Subcutaneous abdominal adipose tissue (tissue), 5 donors: ENCODE data around the gene KRT86.
"Not testable (repeated sequence)": the region's sequence is repeated elsewhere in the genome, so short reads cannot be mapped to it uniquely, and the experiment has no call there.

ENCODE experiments used
- H3K27ac ChIP-seq: one replicate; pipeline ENCODE4 v1.7.0; 2013; ENCODE audit warnings: low read depth, mild to moderate bottlenecking, inconsistent platforms, low read length, moderate library complexity
- H3K27me3 ChIP-seq, 5 donors: one replicate each; pipeline ENCODE4 v1.7.0; 2013; ENCODE audit warnings: low read length in 5 of 5, inconsistent platforms in 1 of 5; ENCODE audit not compliant: control insufficient read depth in 5 of 5, insufficient read depth in 4 of 5
- H3K36me3 ChIP-seq, 5 donors: one replicate each; pipeline ENCODE4 v1.7.0; 2013; ENCODE audit warnings: low read length in 5 of 5; ENCODE audit not compliant: control insufficient read depth in 5 of 5, insufficient read depth in 5 of 5
- H3K4me1 ChIP-seq, 5 donors: one replicate each; pipeline ENCODE4 v1.7.0; 2013; ENCODE audit warnings: low read length in 5 of 5, mild to moderate bottlenecking in 3 of 5, moderate library complexity in 1 of 5; ENCODE audit not compliant: control insufficient read depth in 5 of 5, insufficient read depth in 5 of 5
- H3K4me3 ChIP-seq, 5 donors: one replicate each; pipeline ENCODE4 v1.7.0; 2013; ENCODE audit warnings: low read length in 5 of 5, low read depth in 1 of 5
- H3K9ac ChIP-seq, 5 donors: one replicate each; pipeline ENCODE4 v1.7.0; 2013; ENCODE audit warnings: low read length in 5 of 5, mild to moderate bottlenecking in 4 of 5, moderate library complexity in 3 of 5
- H3K9me3 ChIP-seq, 5 donors: one replicate each; pipeline ENCODE4 v1.7.0; 2013; ENCODE audit warnings: low read length in 5 of 5; ENCODE audit not compliant: control insufficient read depth in 5 of 5
- donor health status: healthy.
- donor health status: healthy.
- donor health status: healthy.
- donor health status: healthy.
- donor health status: healthy.

KRT86 gene

DNA sequence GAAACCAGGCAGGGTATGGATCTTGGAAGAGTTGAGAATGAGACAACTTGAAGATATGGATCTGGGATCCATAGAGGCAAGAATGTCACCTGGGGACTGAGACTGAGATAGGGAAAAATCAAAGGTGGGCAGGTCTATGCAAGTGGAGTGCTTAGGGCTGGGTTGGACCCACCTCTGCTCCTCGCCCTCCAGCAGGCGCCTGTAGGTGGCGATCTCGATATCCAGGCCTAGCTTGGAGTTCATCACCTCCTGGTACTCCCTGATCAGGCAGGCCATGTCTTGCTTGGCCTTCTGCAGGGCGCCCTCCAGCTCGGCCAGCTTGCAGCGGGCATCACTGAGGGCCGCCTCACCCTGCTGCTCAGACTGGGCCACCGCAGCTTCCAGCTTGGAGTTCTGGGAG is 41.3 kb downstream of the KRT86 start:
- peaks cover 22 to 53% (median 44%) of the 10 kb centered on the region in 5 donors for H3K27me3 ChIP-seq
- H3K9ac ChIP-seq, H3K36me3 ChIP-seq, H3K4me3 ChIP-seq, H3K27ac ChIP-seq, H3K4me1 ChIP-seq, H3K9me3 ChIP-seq: not testable (repeated sequence)

GRCh38 chr12:52316290-52316689 is 41.8 kb downstream of the KRT86 start:
- Histone ChIP-seq H3K9ac (no peak overlapping the region), H3K9me3 (no peaks in the 10 kb centered on the region), H3K4me3 (no peak overlapping the region), H3K27ac (no peak overlapping the region), H3K36me3 (no peaks in the 10 kb centered on the region), H3K27me3 (peaks cover 25 to 54% (median 46%) of the 10 kb centered on the region in 5 donors), H3K4me1 (no peaks in the 10 kb centered on the region)

GRCh38 chr12:52316701-52317100 is 42.3 kb downstream of the KRT86 start:
- no peak overlapping the region for H3K9ac ChIP-seq
- no peak overlapping the region for H3K4me3 ChIP-seq
- peaks cover 30 to 54% (median 45%) of the 10 kb centered on the region in 5 donors for H3K27me3 ChIP-seq
- H3K27ac ChIP-seq: no peak overlapping the region
- H3K4me1 ChIP-seq: no peaks in the 10 kb centered on the region
- H3K36me3 ChIP-seq: no peaks in the 10 kb centered on the region
- H3K9me3 ChIP-seq: no peaks in the 10 kb centered on the region

DNA sequence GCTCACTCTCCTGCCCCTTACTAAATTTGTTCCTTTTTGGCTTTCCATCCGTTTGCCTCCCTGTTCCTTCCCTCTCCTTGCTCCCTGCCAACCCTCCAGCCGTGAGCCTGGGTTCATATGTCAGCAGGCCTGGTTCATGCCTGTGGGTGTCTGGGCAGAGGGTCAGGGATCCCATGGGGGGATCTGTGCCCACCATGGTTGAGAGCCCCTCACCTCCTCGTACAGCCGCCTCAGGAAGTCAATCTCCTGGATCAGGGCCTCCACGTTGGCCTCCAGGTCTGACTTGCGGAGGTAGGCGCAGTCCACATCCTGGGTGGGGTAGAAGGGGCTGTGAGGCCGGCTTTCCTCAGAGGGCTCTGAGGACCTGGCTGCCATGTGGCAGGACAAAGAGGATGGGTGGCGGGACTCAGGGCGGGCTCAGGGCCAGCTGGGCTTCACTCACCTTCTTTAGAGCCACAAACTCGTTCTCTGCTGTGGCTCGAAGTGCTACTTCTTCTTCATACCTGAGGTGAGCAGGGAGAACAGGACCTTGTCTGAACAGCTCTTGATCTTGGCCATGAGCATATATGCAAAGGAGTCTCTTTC is 43.1 kb downstream of the KRT86 start:
- Histone ChIP-seq H3K9me3 (no peaks in the 10 kb centered on the region), H3K36me3 (no peaks in the 10 kb centered on the region), H3K4me1 (no peaks in the 10 kb centered on the region), H3K9ac (no peak overlapping the region), H3K4me3 (no peak overlapping the region), H3K27me3 (peaks cover 35 to 58% (median 48%) of the 10 kb centered on the region in 5 donors), H3K27ac (no peak overlapping the region)

- no peaks in the 10 kb centered on the region for H3K9me3 ChIP-seq
- peaks cover 34 to 60% (median 45%) of the 10 kb centered on the region in 5 donors for H3K27me3 ChIP-seq
- no peak overlapping the region for H3K9ac ChIP-seq
- no peak overlapping the region for H3K4me3 ChIP-seq
- no peaks in the 10 kb centered on the region for H3K4me1 ChIP-seq
- H3K36me3 ChIP-seq: no peaks in the 10 kb centered on the region
- H3K27ac ChIP-seq: no peak overlapping the region
Observed at GRCh38 chr12:52318241-52318990, 44.0 kb downstream of the KRT86 start.

DNA sequence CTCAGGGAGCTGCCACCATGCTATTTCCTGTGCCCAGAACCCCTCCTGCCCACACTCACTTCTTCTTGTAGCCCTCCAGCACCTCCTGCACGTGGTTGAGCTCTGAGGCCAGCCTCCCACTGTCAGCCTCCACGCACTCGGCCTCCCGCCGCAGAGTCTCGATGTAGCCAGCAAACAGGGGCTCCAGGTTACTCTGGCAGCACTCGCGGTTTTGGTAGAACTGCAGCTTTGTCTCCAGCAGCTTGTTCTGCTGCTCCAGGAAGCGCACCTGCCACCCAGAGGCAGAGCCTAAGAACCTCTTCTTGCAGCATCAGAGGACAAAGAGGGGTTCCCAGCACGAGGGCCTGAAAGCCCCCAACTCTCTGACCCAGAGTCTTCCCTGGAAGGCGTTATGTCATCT is 44.7 kb downstream of the KRT86 start:
- Histone ChIP-seq H3K4me1 (no peaks in the 10 kb centered on the region), H3K27me3 (peaks cover 32 to 61% (median 41%) of the 10 kb centered on the region in 5 donors), H3K9me3 (no peaks in the 10 kb centered on the region), H3K36me3 (no peaks in the 10 kb centered on the region), H3K27ac (no peak overlapping the region), H3K4me3 (no peak overlapping the region), H3K9ac (no peak overlapping the region)

DNA sequence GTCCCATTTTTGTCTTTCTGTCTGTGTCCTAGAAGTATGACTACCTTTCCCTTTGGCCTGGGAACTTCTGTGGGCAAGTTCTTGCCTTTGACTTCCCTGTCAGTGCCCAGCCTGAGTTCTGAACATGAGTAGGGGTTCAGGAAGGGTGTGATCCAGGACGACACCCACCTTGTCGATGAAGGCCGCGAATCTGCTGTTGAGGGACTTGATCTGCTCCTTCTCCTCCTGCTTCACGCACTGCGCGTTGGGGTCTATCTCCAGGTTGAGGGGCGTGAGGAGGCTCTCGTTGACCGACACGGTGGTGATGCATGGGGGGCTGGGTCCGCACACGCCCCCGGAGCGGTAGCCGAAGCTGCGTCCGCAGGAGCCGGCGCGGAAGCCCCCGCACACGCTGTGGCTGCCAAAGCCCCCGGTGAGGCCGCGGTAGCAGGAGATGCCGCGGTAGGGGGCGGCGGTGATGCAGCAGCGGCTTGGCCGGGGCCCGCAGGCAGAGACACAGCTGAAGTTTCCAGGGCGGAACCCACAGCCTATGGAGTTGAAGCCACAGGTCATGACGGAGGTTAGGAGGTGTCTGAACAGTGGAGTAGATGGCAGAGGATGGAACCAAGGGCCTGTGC is 46.4 kb downstream of the KRT86 start, which contains the start of gene KRT83:
Gene KRT83, minus strand, starts transcription at position 615 of the 617 bp plus-strand sequence. Its CDS starts 63 bp downstream, at position 552.
- Histone ChIP-seq H3K27ac (no peak within 1 kb of the TSS), H3K4me3 (no peak within 1 kb of the TSS), H3K36me3 (no peaks in the 10 kb centered on the region), H3K9me3 (no peaks in the 10 kb centered on the region), H3K9ac (no peak within 1 kb of the TSS), H3K4me1 (no peaks in the 10 kb centered on the region), H3K27me3 (peaks cover 25 to 56% (median 40%) of the 10 kb centered on the region in 5 donors)

DNA sequence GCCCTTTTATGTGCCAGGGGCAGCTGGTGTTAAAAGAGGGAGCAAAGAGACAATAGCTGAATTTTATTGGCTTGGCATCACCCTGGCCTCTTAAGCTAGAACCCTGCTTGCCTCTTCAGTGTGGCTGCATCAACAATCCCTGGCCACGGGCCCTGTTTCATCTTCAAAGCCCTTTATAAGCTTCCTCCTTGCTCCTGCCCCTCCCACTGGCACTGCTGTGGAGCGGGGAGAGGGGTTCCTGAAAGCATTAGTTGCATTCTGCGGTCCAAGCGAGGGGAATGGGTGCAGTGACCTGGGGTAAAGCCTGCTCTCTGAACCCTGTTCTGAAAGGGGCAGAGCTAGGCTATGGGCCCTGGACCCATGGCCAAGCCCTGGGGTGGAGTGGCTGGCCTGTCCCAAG is 47.0 kb downstream of the KRT86 start:
- Histone ChIP-seq H3K9ac (no peak overlapping the region), H3K27me3 (peaks cover 25 to 56% (median 40%) of the 10 kb centered on the region in 5 donors), H3K4me1 (no peaks in the 10 kb centered on the region), H3K9me3 (no peaks in the 10 kb centered on the region), H3K4me3 (no peak overlapping the region), H3K36me3 (no peaks in the 10 kb centered on the region), H3K27ac (no peak overlapping the region)

GRCh38 chr12:52322069-52322468 is 47.6 kb downstream of the KRT86 start:
- Histone ChIP-seq H3K4me1 (no peaks in the 10 kb centered on the region), H3K9ac (no peak overlapping the region), H3K9me3 (no peaks in the 10 kb centered on the region), H3K27ac (no peak overlapping the region), H3K36me3 (no peaks in the 10 kb centered on the region), H3K27me3 (peaks cover 25 to 61% (median 40%) of the 10 kb centered on the region in 5 donors), H3K4me3 (no peak overlapping the region)

GRCh38 chr12:52323001-52323400 is 48.6 kb downstream of the KRT86 start:
- Histone ChIP-seq H3K27ac (no peak overlapping the region), H3K9me3 (no peaks in the 10 kb centered on the region), H3K27me3 (peaks cover 25 to 62% (median 40%) of the 10 kb centered on the region in 5 donors), H3K9ac (no peak overlapping the region), H3K36me3 (no peaks in the 10 kb centered on the region), H3K4me3 (no peak overlapping the region), H3K4me1 (no peaks in the 10 kb centered on the region)
